SJSA1 (cell line): ENCODE measurements around the gene GAS7. TPM values are rescaled to one million over a fixed set of nuclear protein-coding genes. Genes with fewer than 3 reads are reported as not detected.
"Not testable (repeated sequence)": the region's sequence is repeated elsewhere in the genome, so short reads cannot be mapped to it uniquely, and the experiment has no call there.

Source experiments
- DNase-seq, 2 experiments: peaks; one replicate each; pipeline ENCODE4 v3.0.0-alpha.2; 2015 to 2020; ENCODE audit warnings: low spot score in 2 of 2, low read depth in 1 of 2
- H3K27ac ChIP-seq: fragments of 250-450 bp; sonication (Bioruptor Pico); 2 replicates; pipeline ENCODE4 v1.5.1; 2020; ENCODE audit warnings: mild to moderate bottlenecking, moderate library complexity
- H3K27me3 ChIP-seq: fragments of 250-450 bp; sonication (Bioruptor Pico); replicated peaks from 2 replicates; pipeline ENCODE4 v1.5.1; 2020; ENCODE audit warnings: mild to moderate bottlenecking, moderate library complexity
- H3K36me3 ChIP-seq: fragments of 250-450 bp; sonication (Bioruptor Pico); 2 replicates; pipeline ENCODE4 v1.5.1; 2020; ENCODE audit warnings: mild to moderate bottlenecking
- H3K4me1 ChIP-seq: fragments of 250-450 bp; sonication (Bioruptor Pico); replicated peaks from 2 replicates; pipeline ENCODE4 v1.6.1; 2021; ENCODE audit warnings: mild to moderate bottlenecking
- H3K4me3 ChIP-seq: fragments of 250-450 bp; sonication (Bioruptor Pico); 2 replicates; pipeline ENCODE4 v1.5.1; 2020; ENCODE audit warnings: mild to moderate bottlenecking
- H3K9me3 ChIP-seq: fragments of 250-450 bp; sonication (Bioruptor Pico); replicated peaks from 2 replicates; pipeline ENCODE4 v1.5.1; 2020; ENCODE audit warnings: mild to moderate bottlenecking
- total RNA-seq: library from RNA; depleted of rRNA; stranded (reverse); fragments of >200 nt; shearing (Covaris generic); gene quantifications from 2 replicates; pipeline ENCODE4 v1.2.3, GENCODE V29; 2014

The GAS7 gene
- total RNA-seq, 1 experiment from 2014 or later = 2.6 TPM

DNA sequence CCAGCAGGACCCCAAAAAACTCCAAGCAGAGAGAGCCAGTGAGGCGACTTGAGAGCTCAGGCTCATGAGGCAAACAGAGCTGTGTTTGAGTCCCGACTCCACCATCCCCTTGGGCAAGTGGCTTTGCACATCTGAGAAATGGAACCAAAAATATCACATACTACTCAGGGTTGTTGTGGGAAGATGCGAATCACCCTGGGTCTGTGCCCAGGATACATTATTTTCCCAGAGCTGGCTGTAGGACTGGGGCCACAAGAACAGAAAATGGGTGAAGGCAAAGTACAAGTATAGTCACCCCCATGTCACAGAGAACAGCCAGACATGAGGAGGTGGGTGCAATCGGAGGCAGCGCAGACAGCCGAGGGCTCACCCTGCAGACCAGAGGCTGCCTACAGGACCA lies 127.3 kb downstream of the GAS7 start:
- H3K27me3 ChIP-seq = no peaks in the 10 kb centered on the region
- H3K36me3 ChIP-seq = no peaks in the 10 kb centered on the region
- H3K27ac ChIP-seq = no peak overlapping the region
- no peaks in the 10 kb centered on the region for H3K4me1 ChIP-seq
- no peak overlapping the region for H3K4me3 ChIP-seq
- H3K9me3 ChIP-seq = no peaks in the 10 kb centered on the region
- no peak for DNase-seq

GRCh38 chr17:10070690-10071089 lies 127.7 kb downstream of the GAS7 start:
- Histone ChIP-seq H3K27ac (no peak overlapping the region), H3K9me3 (no peaks in the 10 kb centered on the region), H3K36me3 (no peaks in the 10 kb centered on the region), H3K4me3 (no peak overlapping the region), H3K27me3 (no peaks in the 10 kb centered on the region), H3K4me1 (no peaks in the 10 kb centered on the region)
- DNase-seq = no peak

DNA sequence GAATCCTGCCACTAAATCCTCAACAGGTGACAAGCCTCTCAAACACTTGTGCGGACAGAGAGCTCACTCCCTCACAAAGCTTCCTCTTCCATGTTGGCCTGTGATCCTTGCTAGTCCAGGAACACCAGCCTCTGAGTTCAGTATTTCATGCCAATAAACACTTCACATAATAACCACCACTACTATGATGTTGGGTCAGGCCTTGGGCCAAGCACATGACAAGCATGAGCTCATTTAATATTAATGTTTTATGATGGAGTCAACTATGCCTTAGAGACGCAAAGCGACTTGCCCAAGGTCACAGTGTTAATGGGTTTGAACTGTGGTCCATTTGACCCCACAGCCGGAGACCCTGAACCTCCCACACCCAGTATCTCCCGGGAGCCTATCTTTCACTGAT lies 129.1 kb downstream of the GAS7 start:
- Histone ChIP-seq H3K9me3 (0 out of 2 replicates have a peak, but pooled peaks cover 2% of the 10 kb centered on the region), H3K27ac (no peak overlapping the region), H3K4me1 (no peaks in the 10 kb centered on the region), H3K27me3 (no peaks in the 10 kb centered on the region), H3K4me3 (no peak overlapping the region), H3K36me3 (no peaks in the 10 kb centered on the region)
- no peak for DNase-seq

DNA sequence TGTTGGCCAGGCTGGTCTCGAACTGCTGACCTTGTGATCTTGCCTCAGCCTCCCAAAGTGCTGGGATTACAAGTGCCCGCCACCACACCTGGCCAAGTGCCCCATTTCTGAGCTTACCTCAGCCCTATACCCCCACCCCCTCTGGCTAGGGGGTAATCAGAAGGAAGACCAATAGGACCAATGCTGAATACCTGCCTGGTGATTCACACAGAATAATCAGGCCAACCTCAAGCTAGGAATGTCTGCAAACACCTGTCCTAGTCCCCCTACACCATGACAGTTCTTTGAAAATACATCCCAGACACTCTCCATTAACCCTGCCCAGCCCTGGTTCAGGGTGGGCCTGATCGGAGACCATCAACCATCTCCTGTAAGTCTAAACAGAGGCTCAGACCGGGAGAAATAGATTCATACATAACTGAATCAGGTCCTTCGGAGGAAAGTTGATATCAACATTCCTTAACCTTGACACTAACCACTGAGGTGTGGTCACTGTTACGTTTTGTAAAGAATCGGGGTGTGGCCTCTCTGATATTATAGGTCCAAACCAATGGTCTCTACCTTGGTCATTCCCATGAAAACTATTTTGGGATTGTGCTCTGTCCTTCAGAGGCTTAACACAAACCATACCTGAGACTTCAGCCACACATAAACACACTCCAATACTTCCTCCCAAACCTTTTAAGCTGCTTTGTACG lies 130.8 kb downstream of the GAS7 start:
- H3K27ac ChIP-seq = no peak overlapping the region
- 0 out of 2 replicates have a peak, but pooled peaks cover 2% of the 10 kb centered on the region for H3K9me3 ChIP-seq
- no peaks in the 10 kb centered on the region for H3K27me3 ChIP-seq
- no peaks in the 10 kb centered on the region for H3K4me1 ChIP-seq
- H3K36me3 ChIP-seq = no peaks in the 10 kb centered on the region
- DNase-seq = no peak
- H3K4me3 ChIP-seq = no peak overlapping the region

DNA sequence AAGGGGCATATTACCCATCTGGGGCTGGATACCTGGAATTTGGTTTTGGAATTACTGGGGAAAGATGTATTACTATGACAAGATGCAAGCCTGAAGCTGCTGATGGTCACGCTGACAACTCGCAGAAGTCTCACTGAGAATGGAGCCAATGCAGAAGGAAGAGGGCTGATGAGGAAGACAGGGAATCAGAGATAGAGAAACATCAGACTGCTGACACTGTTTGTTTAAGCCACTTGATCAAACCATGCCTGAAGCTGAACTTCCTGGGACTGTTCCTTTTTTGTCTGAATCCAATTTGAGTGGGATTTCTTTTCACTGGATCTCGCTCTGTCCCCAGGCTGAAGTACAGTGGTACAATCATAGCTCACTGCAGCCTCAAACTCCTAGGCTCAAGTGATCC lies 133.9 kb downstream of the GAS7 start:
- no peaks in the 10 kb centered on the region for H3K36me3 ChIP-seq
- H3K4me1 ChIP-seq = no peaks in the 10 kb centered on the region
- DNase-seq = no peak
- 0 out of 2 replicates have a peak, but pooled peaks cover 2% of the 10 kb centered on the region for H3K9me3 ChIP-seq
- no peak overlapping the region for H3K27ac ChIP-seq
- no peaks in the 10 kb centered on the region for H3K27me3 ChIP-seq
- H3K4me3 ChIP-seq = no peak overlapping the region

DNA sequence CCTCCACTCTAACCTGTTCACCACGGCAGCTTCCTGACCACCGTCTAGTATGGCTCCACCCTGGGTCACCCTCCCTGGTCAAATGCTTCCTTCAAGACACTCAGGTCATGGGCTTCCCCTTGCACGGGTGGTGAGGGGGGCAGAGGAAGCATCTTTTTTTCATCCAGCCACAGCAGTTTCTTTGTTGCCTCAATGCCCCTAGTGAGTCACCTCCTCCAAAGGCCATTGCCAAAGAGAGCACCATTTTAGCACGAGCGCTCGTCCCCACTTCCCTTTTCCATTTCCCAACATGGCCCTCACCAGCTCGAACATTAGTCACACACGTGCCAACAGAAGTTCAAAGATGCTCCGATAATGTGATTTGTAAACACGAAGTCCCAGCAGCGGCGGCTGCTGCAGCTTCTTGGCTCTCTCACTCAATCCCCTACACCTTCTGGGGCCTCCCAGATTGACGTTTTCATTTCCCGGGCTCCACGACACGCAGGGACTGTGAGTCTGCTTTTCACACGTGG lies 134.6 kb downstream of the GAS7 start:
- no peak overlapping the region for H3K4me3 ChIP-seq
- 0 out of 2 replicates have a peak, but pooled peaks cover 2% of the 10 kb centered on the region for H3K9me3 ChIP-seq
- H3K27ac ChIP-seq = no peak overlapping the region
- DNase-seq = no peak
- H3K27me3 ChIP-seq = no peaks in the 10 kb centered on the region
- H3K36me3 ChIP-seq = no peaks in the 10 kb centered on the region
- H3K4me1 ChIP-seq = no peaks in the 10 kb centered on the region

DNA sequence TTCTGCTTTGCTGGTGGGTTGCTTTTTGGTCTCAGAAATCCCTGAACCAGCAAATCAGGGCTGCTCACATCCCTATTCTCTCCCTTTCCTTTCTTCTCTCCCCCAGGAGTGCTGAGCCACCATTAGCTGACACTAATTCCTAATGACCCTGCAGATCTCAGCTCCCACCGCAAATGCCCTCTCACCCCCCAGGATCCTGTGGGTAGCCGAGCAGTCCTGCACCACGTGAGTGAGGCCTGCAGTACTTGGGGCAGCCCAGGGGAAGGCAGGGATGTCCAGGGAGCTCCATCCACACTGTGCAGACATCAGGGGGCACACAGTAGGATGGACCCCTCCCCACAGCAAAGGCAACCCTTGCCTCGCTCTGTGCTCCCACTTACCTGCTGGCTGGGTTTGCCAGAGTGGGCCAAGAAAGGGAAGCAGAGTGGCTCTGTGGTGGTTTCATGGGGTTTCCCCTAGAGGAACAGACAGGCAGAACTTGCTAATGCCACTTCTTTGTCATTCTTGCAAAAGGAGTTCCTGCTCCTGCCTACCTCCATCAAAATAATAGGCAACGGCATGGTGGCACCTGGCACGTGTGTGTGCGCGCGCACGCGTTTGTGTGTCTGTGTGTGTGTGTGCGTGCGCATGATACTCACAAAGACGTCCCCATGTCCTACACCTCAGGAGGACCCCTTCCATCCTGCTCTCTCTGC lies 135.6 kb downstream of the GAS7 start:
- no peaks in the 10 kb centered on the region for H3K36me3 ChIP-seq
- no peak for DNase-seq
- no peaks in the 10 kb centered on the region for H3K4me1 ChIP-seq
- no peak overlapping the region for H3K27ac ChIP-seq
- no peak overlapping the region for H3K4me3 ChIP-seq
- no peaks in the 10 kb centered on the region for H3K27me3 ChIP-seq
- H3K9me3 ChIP-seq = 0 out of 2 replicates have a peak, but pooled peaks cover 2% of the 10 kb centered on the region

GRCh38 chr17:10061111-10061845 lies 137.1 kb downstream of the GAS7 start:
- Histone ChIP-seq H3K27me3 (no peaks in the 10 kb centered on the region), H3K9me3 (0 out of 2 replicates have a peak, but pooled peaks cover 2% of the 10 kb centered on the region), H3K4me1 (no peaks in the 10 kb centered on the region), H3K4me3 (no peak overlapping the region), H3K36me3 (no peaks in the 10 kb centered on the region), H3K27ac (no peak overlapping the region)
- DNase-seq = no peak

GRCh38 chr17:10060526-10060925 lies 137.9 kb downstream of the GAS7 start:
- no peak overlapping the region for H3K4me3 ChIP-seq
- no peaks in the 10 kb centered on the region for H3K36me3 ChIP-seq
- no peak overlapping the region for H3K27ac ChIP-seq
- H3K4me1 ChIP-seq = no peaks in the 10 kb centered on the region
- no peaks in the 10 kb centered on the region for H3K27me3 ChIP-seq
- H3K9me3 ChIP-seq = 0 out of 2 replicates have a peak, but pooled peaks cover 2% of the 10 kb centered on the region
- no peak for DNase-seq

- H3K27me3 ChIP-seq = no peaks in the 10 kb centered on the region
- H3K36me3 ChIP-seq = no peaks in the 10 kb centered on the region
- H3K4me3 ChIP-seq = no peak overlapping the region
- H3K4me1 ChIP-seq = no peaks in the 10 kb centered on the region
- 0 out of 2 replicates have a peak, but pooled peaks cover 2% of the 10 kb centered on the region for H3K9me3 ChIP-seq
- DNase-seq = no peak
- H3K27ac ChIP-seq = no peak overlapping the region
Measured at GRCh38 chr17:10059684-10060211, 138.7 kb downstream of the GAS7 start.

DNA sequence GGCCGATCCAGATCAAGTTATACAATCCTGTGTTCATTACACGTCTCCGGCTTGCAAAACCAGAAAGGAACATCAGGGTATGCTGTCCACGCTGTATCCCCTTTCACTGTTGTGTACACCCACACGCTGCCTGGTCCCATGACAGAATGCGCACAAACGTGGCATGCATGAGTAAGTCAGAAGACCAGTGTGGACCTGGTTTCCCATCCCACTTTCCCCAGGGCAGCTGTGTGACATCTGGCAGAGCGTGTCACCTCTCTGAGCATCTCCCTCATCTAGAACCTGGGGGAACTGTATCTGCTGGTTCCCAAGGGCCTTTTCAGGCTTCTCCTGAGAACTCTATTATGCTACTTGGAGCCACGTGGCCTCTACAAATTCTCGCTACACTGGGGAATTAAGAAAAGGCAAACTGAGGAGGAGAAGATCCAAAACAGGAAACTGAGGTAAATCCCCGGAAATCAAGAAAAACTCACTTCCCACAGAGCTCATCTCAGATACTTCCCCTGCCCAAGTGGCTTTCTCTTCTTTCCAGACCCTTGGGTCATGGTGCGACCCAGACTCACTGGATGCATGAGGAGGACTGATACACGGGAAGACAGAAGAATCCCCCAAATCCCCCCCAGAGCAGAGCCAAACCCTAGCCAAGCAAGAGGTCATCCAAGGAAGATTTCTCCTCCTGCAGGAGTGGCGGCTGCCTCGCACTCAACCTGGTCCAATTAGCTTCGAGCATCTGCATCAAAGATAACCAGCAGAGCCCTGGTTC lies 139.3 kb downstream of the GAS7 start:
- no peak for DNase-seq
- Histone ChIP-seq H3K9me3 (no peaks in the 10 kb centered on the region), H3K27me3 (no peaks in the 10 kb centered on the region), H3K4me3 (no peak overlapping the region), H3K36me3 (no peaks in the 10 kb centered on the region), H3K27ac (no peak overlapping the region), H3K4me1 (no peaks in the 10 kb centered on the region)

GRCh38 chr17:10057466-10057865 lies 140.9 kb downstream of the GAS7 start:
- not testable (repeated sequence) for H3K4me3 ChIP-seq, H3K9me3 ChIP-seq, H3K36me3 ChIP-seq, DNase-seq, H3K27me3 ChIP-seq, H3K4me1 ChIP-seq, H3K27ac ChIP-seq
